CD4-positive, alpha-beta T cell treated with Interleukin-1 beta for 1 hour (primary cell): ENCODE measurements around the gene DNAJC15.
A peak's percentile ranks its signal among the peaks of the same experiment; 100 is the strongest.
"Not testable (repeated sequence)": the region's sequence is repeated elsewhere in the genome, so short reads cannot be mapped to it uniquely, and the experiment has no call there.

ENCODE experiments used
- DNase-seq, 2 donors: peaks; one replicate each; pipeline ENCODE4 v3.0.0-alpha.2; 2020 to 2022

Gene DNAJC15

DNA sequence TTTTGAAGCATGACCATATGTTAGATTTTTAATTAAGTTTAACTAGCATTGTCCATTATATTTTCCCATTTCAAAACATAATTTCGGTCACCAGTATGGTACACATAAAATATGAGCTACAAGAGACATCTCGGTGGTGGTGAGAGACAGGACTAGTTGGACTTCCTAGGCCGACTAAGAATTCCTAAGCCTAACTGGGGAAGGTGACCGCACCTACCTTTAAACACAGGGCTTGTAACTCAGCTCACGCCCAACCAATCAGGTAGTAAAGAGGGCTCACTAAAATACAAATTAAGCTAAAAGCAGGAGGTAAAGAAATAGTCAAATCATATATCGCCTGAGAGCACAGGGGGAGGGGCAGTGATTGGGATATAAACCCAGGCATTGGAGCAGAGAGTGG is 22.9 kb downstream of the DNAJC15 start:
- no peak for DNase-seq

DNA sequence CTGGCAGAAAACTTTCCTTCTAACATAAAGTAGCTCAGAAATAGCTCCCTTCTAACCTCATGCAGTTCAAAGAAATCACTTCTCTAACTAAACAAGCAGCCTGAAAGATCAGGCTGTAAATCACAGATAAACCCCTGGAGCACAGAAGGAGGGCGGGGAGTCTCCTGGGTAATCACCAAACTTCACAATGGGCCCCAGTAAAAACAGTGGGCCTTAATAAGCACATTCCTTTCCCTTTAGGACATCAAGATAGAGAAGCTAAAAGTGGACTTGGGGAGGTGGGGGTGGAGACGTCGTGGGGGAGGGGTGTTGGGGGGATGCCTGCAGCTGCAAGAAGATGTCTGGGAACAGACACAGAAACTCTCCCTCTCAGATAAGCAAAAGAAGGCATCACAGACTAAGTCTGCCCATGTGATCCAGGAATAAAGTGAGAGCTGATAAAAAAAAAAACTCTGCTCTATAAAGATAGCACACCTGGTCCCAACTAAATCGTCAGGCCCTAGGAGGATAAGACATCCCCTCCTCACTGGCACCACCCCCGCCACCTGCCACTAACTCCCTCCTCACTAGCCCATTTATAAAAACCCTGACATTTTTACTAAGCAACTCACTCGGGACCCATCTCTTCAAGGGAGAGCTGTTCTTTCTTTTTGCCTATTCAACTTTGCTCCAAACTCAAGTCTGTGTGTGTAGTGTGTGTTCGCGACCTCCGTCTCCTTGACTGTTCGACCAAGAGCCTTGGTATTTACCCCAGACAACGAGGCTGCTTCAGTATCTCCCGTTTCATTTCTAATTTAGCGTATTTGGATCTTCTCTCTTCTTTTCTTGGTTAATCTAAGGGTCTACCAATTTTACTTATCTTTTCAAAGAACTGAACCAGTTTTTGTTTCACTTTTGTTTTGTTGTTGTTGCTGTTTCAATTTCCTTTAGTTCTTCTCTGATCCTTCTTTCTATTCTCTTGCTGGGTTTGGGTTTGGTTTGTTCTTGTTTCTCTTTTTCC is 31.7 kb downstream of the DNAJC15 start:
- peak; percentile 12 to 39 for DNase-seq

GRCh38 chr13:43057653-43058317 is 34.4 kb downstream of the DNAJC15 start:
- peak; percentile 57 to 74 for DNase-seq

DNA sequence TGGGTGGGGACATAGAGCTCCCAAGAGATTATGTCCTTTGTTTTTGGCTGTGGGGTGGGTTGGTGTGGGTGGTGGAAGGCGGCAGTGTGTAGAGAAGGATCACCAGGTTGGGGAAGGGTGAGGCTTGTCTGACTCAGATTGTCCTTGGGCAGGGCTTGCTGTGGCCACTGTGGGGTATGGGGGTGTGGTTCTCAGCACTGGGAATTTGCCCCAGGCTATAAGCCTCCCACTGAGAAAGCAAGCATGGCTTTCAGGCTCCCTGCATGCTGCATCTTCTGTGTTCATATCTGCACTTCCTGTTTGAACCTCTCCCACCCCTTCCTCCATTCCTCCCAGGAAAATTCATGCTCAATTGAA is 34.9 kb downstream of the DNAJC15 start:
- no peak for DNase-seq

DNA sequence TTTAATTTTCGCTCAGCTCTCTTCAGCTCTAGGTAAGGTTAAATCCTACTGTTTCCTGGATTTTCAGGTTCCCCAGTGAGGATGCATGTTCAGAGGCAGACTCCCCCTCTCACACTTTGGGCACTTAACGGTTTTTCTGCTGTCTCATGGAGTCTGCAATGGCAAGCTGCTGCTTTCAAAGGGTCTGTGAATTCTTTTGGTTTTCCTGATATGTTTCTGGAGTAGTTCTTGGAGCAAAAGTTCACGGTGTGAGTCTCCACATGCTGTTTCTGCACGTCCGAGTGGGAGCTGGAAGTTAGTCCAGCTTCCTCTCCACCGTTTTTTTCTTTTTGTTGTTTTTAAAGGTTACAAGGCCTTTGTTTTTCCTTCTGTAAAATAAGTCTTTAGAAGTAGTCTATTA is 35.4 kb downstream of the DNAJC15 start:
- DNase-seq, result no peak

GRCh38 chr13:43059779-43060178 is 36.4 kb downstream of the DNAJC15 start:
- DNase-seq, result not testable (repeated sequence)

GRCh38 chr13:43060806-43061205 is 37.4 kb downstream of the DNAJC15 start:
- DNase-seq, result not testable (repeated sequence)

DNA sequence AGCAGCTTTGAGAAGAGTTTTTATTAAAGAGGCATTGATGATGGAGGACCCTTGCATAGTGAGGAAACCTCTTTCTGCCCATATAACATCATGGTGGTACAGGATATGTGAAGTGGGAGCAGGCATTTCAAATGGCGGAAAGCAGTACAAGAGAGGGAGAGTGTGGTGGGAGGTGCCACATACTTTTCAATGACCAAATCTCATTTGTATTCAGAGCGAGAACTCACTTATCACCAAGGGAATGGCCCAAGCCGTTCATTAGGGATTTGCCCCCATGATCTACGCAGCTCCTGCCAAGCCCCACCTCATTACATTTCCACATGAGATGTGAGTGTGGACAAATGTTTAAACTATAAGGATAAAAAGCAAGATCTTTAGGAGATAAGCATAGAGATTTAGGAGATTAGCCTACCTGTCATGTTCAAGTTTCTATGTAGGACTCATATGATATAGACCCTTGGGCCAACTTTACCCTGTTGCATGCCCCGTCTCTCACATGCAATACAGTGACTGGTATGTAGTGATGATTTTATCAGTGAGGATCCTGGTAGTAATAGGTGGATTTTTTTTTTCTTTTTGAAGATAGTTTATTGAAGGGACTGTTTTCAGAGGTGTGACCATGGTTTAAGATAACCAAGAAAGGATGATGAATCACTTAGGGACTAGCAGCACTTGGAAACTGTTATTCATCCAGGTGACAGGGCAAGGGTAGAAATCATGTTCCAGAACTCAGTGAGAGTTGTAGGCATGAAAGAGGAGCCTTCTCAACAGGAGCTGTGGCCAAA is 38.3 kb downstream of the DNAJC15 start:
- no peak for DNase-seq

- DNase-seq, result no peak
Observed at GRCh38 chr13:43071824-43072223, 48.4 kb downstream of the DNAJC15 start.

- DNase-seq, result no peak
Observed at GRCh38 chr13:43072394-43072793, 49.0 kb downstream of the DNAJC15 start.

GRCh38 chr13:43074824-43075510 is 51.6 kb downstream of the DNAJC15 start:
- DNase-seq, result peak in 1 of 2 donors; percentile 22

DNA sequence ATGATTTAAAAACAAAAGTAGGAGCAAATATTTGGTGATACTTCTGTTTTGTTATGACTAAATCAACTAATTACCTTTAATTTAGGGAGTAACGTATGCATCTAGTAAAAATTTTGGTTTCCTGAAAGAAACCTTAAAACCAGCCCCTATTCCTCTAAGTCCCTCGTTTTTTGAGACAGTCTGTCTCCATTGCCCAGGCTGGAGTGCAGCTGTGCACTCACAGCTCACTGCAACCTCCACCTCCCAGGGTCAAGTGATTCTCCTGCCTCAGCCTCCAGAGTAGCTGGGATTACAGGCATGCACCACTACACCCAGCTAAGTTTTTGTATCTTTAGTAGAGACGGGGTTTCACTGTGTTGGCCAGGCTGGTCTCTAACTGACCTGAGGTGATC is 52.1 kb downstream of the DNAJC15 start:
- DNase-seq, result not testable (repeated sequence)

GRCh38 chr13:43077046-43077445 is 53.7 kb downstream of the DNAJC15 start:
- DNase-seq, result no peak

GRCh38 chr13:43077461-43077860 is 54.1 kb downstream of the DNAJC15 start:
- no peak for DNase-seq

DNA sequence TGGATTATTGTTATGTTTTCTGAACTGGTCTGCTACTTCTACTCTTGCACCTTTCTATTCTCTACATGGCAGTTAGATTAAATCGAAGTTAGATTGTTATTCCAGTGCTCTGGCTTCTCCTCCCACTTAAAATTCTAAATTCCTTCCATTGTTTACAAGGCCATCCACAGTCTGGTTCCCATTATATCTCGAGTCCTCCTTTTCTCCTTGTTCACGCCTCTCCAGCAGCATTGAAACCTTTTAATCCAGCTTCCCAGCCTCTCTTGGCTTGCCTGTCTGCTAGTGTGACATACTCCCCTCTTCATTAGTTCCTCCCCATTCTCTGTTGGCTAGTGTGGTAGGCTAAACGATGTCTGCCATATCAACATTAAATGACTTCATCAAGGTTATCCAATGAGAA is 54.5 kb downstream of the DNAJC15 start:
- no peak for DNase-seq

DNA sequence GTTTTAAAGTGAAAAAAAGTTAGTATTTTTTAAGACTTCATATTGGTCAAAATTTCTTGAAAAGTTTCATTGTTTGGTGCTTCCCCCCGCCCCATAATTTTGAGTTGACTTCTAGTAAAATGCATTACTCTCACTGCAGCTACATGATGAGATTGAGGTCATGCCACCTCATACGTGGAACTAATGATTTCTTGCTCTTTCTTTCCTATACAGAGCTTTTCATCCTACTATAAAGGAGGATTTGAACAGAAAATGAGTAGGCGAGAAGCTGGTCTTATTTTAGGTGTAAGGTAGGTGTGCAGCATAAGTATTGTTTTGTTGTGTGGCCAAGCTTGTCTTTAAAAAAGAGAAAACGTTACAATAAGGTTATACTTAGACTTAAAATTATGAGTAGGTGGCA is 55.0 kb downstream of the DNAJC15 start:
- no peak for DNase-seq

DNA sequence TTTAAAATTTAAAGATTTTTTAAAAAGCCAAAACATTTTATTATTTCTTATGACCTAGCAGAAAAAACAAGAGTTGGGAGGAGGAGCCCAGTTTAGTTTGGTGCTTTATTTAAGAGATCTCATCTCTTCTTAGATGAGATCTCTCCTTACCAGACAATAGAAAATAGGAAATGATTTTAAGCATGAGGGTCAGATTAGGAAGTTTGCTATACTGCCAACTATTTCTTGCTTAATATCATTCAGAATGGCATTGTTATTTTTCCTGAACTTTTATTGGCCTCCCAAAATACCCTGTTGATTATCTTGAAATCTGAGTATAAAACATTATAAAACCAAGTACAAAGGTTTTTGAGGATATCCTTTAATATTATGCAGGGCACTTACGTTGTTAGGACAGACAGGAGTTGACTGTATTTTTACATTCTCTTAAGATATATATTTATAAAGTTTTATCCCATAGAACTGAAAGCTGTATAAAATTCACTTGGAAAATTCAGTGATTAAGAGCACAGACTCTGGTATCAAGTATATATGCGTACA is 56.1 kb downstream of the DNAJC15 start:
- DNase-seq, result no peak

GRCh38 chr13:43080199-43080598 is 56.8 kb downstream of the DNAJC15 start:
- DNase-seq, result no peak

DNA sequence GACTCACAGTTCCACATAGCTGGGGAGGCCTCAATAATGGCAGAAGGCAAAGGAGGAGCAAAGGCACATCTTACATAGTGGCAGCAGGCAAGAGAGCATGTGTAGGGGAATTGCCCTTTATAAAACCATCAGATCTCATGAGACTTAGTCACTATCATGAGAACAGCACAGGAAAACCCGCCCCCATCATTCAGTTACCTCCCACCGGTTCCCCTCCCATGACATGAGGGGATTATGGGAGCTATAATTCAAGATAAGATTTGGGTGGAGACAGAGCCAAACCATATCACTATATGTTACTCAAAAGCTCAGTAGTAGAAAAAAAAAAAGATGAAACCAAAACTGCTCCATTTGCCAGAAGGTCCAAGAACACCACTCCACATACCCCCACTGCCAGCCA is 58.5 kb downstream of the DNAJC15 start:
- DNase-seq, result no peak

GRCh38 chr13:43083750-43084149 is 60.4 kb downstream of the DNAJC15 start:
- DNase-seq, result no peak

DNA sequence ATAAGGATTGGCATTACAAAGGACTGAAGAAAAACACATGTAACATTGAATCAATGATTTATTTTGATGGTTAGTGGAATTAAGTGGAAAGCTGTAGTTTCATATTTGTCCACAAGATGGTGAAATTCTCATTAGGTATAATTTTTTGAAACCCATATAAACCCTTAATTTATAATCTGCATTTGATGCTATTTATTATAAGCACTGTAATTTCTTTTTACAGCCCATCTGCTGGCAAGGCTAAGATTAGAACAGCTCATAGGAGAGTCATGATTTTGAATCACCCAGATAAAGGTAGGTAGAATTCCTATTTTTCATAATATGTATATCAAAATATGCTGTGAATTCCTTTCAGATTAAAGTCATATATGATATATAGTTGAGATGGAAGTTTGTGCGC is 62.2 kb downstream of the DNAJC15 start:
- DNase-seq, result peak in 1 of 2 donors; percentile 37

DNA sequence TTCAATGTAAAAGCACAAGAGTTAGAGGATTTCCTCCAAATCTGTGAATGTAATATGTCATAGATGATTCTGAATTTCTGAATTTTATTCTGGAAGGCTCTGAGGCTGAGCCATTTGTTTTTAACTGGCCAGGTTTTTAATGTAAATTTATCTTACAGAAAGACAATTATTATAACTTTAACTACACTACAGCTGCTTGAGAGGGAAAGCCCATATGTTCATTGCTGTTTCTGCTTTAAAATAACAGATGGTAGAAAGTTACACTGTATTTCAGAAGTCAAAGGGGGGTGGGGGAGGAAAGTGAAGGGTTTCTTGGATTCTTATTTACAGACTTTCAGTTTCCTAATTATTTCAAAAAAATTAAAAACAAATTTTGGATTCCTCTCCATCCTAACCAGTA is 62.8 kb downstream of the DNAJC15 start:
- DNase-seq, result no peak
